ENCODE results near the gene GDPD2. TPM values are rescaled to one million over a fixed set of nuclear protein-coding genes. Genes with fewer than 3 reads are reported as not detected.

GDPD2 gene
- total RNA-seq: not detected

DNA sequence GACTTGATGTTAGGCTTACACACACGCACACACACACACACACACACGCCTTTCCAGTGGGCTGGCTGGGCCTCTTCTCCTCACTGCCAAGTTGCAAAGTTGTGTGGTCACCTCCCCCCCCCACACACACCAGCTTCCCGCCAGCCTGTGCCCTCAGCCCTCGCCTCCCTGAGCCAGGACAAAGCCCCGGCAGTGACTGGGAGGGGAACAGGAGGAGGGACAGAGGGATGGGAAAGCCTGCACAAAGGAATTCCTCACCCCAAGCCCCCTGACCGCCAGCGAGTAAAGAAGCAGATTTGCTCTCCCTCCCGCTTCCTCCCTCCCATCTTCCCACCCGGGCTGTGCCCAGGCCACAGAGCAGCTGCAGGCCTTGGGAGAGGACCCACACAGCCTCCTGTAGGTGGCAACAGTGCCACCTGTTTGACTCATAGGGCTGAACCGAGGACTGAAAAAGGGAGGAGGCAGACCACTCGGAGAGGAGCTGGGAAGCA, at the start of gene GDPD2:
Gene GDPD2 (plus strand): TSS at position 464 of the 491 bp plus-strand sequence. CDS start 1,671 bp downstream, outside the sequence.
- TF ChIP-seq, protein P1, sequence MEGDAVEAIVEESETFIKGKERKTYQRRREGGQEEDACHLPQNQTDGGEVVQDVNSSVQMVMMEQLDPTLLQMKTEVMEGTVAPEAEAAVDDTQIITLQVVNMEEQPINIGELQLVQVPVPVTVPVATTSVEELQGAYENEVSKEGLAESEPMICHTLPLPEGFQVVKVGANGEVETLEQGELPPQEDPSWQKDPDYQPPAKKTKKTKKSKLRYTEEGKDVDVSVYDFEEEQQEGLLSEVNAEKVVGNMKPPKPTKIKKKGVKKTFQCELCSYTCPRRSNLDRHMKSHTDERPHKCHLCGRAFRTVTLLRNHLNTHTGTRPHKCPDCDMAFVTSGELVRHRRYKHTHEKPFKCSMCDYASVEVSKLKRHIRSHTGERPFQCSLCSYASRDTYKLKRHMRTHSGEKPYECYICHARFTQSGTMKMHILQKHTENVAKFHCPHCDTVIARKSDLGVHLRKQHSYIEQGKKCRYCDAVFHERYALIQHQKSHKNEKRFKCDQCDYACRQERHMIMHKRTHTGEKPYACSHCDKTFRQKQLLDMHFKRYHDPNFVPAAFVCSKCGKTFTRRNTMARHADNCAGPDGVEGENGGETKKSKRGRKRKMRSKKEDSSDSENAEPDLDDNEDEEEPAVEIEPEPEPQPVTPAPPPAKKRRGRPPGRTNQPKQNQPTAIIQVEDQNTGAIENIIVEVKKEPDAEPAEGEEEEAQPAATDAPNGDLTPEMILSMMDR (IDR thresholded peaks at IDR 0.05; ENCODE audit: low read depth): no peak

- TF ChIP-seq, protein P1 (IDR thresholded peaks at IDR 0.05; ENCODE audit: low read depth): no peak
These were observed 36.9 kb upstream of the GDPD2 start for GRCh38 chrX:70386235-70386634.

DNA sequence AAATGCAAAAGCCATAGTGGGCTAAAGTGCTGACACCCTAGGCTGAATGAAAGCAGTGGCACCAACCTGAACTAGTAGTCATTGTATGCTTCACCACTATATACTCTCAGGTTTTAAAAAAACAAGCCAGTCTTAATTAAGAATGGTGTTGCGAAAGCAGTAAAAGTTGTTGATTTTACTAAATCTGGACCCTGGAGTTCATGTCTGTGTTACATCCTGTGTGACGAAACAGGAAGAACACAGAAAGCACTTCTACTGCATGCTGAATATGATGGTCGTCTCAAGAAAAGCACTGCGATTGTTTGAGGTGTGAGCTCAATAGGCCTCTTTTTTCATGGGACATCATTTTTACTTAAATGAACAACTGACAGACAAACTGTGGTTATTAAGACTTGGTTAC, 24.2 kb upstream of the GDPD2 start:
- TF ChIP-seq, protein P1 (IDR thresholded peaks at IDR 0.05; ENCODE audit: low read depth): no peak

- TF ChIP-seq, protein P1 (IDR thresholded peaks at IDR 0.05; ENCODE audit: low read depth): no peak
These were observed 20.4 kb upstream of the GDPD2 start for GRCh38 chrX:70402721-70403120.

DNA sequence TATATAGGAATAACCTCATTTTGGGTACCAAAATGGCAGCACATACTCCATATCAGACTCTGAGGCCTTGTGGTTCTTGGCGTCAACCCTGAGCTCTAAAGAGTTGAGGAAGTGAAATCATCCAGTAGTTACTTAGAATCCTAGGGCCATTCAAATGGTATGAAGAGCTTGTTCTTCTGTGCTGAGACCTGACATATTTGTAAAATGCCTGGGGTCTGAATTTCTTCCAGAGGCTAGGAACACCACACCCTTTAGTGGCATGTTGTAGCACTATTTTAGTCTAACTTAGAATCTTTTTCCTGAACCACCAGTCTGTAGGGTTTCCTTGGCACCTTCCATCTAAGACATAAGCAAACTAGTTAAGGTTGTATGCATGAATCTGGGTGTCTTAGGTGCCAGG, 18.1 kb upstream of the GDPD2 start:
- TF ChIP-seq, protein P1 (IDR thresholded peaks at IDR 0.05; ENCODE audit: low read depth): no peak

- TF ChIP-seq, protein P1 (IDR thresholded peaks at IDR 0.05; ENCODE audit: low read depth): no peak
These were observed 12.2 kb upstream of the GDPD2 start for GRCh38 chrX:70410921-70411320.

DNA sequence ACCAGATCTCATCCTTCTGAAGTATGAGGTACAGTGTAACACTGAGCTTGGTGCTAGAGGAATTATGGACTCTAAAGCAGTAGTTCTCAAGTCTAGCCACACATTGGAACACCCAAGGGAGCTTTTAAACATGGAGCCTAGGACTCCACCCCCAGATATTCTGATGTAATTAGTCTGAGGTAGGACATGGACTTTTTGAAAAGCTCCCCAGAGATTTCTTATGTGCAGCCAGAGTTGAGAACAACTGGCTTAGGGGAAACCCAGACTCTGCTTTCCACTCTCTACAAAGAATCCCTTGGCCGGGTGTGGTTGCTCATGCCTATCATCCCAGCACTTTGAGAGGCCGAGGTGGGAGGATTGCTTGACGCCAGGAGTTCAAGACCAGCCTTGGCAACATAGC, 11.6 kb upstream of the GDPD2 start:
- TF ChIP-seq, protein P1 (IDR thresholded peaks at IDR 0.05; ENCODE audit: low read depth): no peak
